Memory B cell (primary cell): ENCODE measurements around the gene IZUMO4.
"Not testable (repeated sequence)": the region's sequence is repeated elsewhere in the genome, so short reads cannot be mapped to it uniquely, and the experiment has no call there.

Source experiments
- ATAC-seq: fragments of 150-1000 bp; cut with Tn5 transposase; 2 replicates; pipeline ENCODE4 v1.10.0; 2021; ENCODE audit warnings: low read depth, mild to moderate bottlenecking, moderate library complexity
- DNase-seq, 2 donors: peaks; one replicate each; pipeline ENCODE4 v3.0.0; 2022; ENCODE audit warnings: low spot score in 2 of 2
- H3K27ac Mint-ChIP-seq: one replicate; pipeline ENCODE4 v1.8.0; 2022; ENCODE audit warnings: mild to moderate bottlenecking, moderate library complexity, mixed read lengths
- H3K27me3 Mint-ChIP-seq: one replicate; pipeline ENCODE4 v1.8.0; 2022; ENCODE audit warnings: mixed read lengths
- H3K36me3 Mint-ChIP-seq: one replicate; pipeline ENCODE4 v1.8.0; 2022; ENCODE audit warnings: mild to moderate bottlenecking, mixed read lengths
- H3K4me1 Mint-ChIP-seq: one replicate; pipeline ENCODE4 v1.8.0; 2022; ENCODE audit warnings: mixed read lengths
- H3K4me3 Mint-ChIP-seq: one replicate; pipeline ENCODE4 v1.8.0; 2022; ENCODE audit warnings: mild to moderate bottlenecking, moderate library complexity, mixed read lengths
- H3K9me3 Mint-ChIP-seq: one replicate; pipeline ENCODE4 v1.8.0; 2022; ENCODE audit warnings: mixed read lengths

Gene IZUMO4

GRCh38 chr19:2128252-2128651, 31.5 kb downstream of the IZUMO4 start:
- not testable (repeated sequence) for H3K4me1 Mint-ChIP-seq, H3K36me3 Mint-ChIP-seq, H3K27ac Mint-ChIP-seq, H3K9me3 Mint-ChIP-seq, ATAC-seq, H3K27me3 Mint-ChIP-seq, H3K4me3 Mint-ChIP-seq, DNase-seq

- ATAC-seq (no peak), DNase-seq (no peak)
- Mint-ChIP-seq H3K9me3 (no peaks in the 10 kb centered on the region), H3K4me3 (no peak overlapping the region), H3K27ac (no peak overlapping the region), H3K27me3 (no peaks in the 10 kb centered on the region), H3K4me1 (no peaks in the 10 kb centered on the region), H3K36me3 (peaks cover 8% of the 10 kb centered on the region)
Observed at GRCh38 chr19:2129022-2129421, 32.3 kb downstream of the IZUMO4 start.

GRCh38 chr19:2129486-2129885, 32.8 kb downstream of the IZUMO4 start:
- no peak for DNase-seq
- H3K27me3 Mint-ChIP-seq = no peaks in the 10 kb centered on the region
- peaks cover 8% of the 10 kb centered on the region for H3K36me3 Mint-ChIP-seq
- no peak for ATAC-seq
- H3K9me3 Mint-ChIP-seq = no peaks in the 10 kb centered on the region
- H3K4me3 Mint-ChIP-seq = no peak overlapping the region
- no peaks in the 10 kb centered on the region for H3K4me1 Mint-ChIP-seq
- no peak overlapping the region for H3K27ac Mint-ChIP-seq

GRCh38 chr19:2129892-2130770, 33.4 kb downstream of the IZUMO4 start:
- Mint-ChIP-seq H3K27me3 (no peaks in the 10 kb centered on the region), H3K4me3 (no peak overlapping the region), H3K27ac (no peak overlapping the region), H3K9me3 (no peaks in the 10 kb centered on the region), H3K4me1 (no peaks in the 10 kb centered on the region), H3K36me3 (peaks cover 7% of the 10 kb centered on the region)
- DNase-seq = no peak
- ATAC-seq = no peak

- H3K4me1 Mint-ChIP-seq = not testable (repeated sequence)
Observed at GRCh38 chr19:2131012-2131975, 34.6 kb downstream of the IZUMO4 start.

GRCh38 chr19:2132191-2132590, 35.5 kb downstream of the IZUMO4 start:
- DNase-seq (no peak), ATAC-seq (no peak)
- Mint-ChIP-seq H3K27ac (no peak overlapping the region), H3K4me3 (no peak overlapping the region), H3K36me3 (peaks cover 7% of the 10 kb centered on the region), H3K27me3 (no peaks in the 10 kb centered on the region), H3K4me1 (no peaks in the 10 kb centered on the region), H3K9me3 (no peaks in the 10 kb centered on the region)

More at GRCh38 chr19:2131012-2131975, 34.6 kb downstream of the IZUMO4 start:
- not testable (repeated sequence) for H3K4me3 Mint-ChIP-seq, DNase-seq, H3K36me3 Mint-ChIP-seq, H3K27ac Mint-ChIP-seq, ATAC-seq, H3K9me3 Mint-ChIP-seq, H3K27me3 Mint-ChIP-seq

GRCh38 chr19:2132731-2133490, 36.2 kb downstream of the IZUMO4 start:
- no peak overlapping the region for H3K27ac Mint-ChIP-seq
- H3K36me3 Mint-ChIP-seq = peaks cover 7% of the 10 kb centered on the region
- DNase-seq = no peak
- no peaks in the 10 kb centered on the region for H3K9me3 Mint-ChIP-seq
- H3K4me3 Mint-ChIP-seq = no peak overlapping the region
- no peak for ATAC-seq
- H3K27me3 Mint-ChIP-seq = no peaks in the 10 kb centered on the region
- H3K4me1 Mint-ChIP-seq = no peaks in the 10 kb centered on the region

GRCh38 chr19:2135474-2136402, 39.0 kb downstream of the IZUMO4 start:
- ATAC-seq (no peak), DNase-seq (no peak)
- Mint-ChIP-seq H3K27me3 (no peaks in the 10 kb centered on the region), H3K27ac (no peak overlapping the region), H3K4me3 (no peak overlapping the region), H3K36me3 (peaks cover 10% of the 10 kb centered on the region), H3K4me1 (no peaks in the 10 kb centered on the region), H3K9me3 (no peaks in the 10 kb centered on the region)

GRCh38 chr19:2136796-2137195, 40.1 kb downstream of the IZUMO4 start:
- H3K36me3 Mint-ChIP-seq = peaks cover 10% of the 10 kb centered on the region
- H3K4me3 Mint-ChIP-seq = no peak overlapping the region
- H3K27ac Mint-ChIP-seq = no peak overlapping the region
- peaks cover 2% of the 10 kb centered on the region for H3K4me1 Mint-ChIP-seq
- DNase-seq (no peak), ATAC-seq (no peak)
- no peaks in the 10 kb centered on the region for H3K27me3 Mint-ChIP-seq
- H3K9me3 Mint-ChIP-seq = no peaks in the 10 kb centered on the region

- Mint-ChIP-seq H3K4me1 (peaks cover 2% of the 10 kb centered on the region), H3K27ac (no peak overlapping the region), H3K4me3 (no peak overlapping the region), H3K9me3 (no peaks in the 10 kb centered on the region), H3K27me3 (no peaks in the 10 kb centered on the region), H3K36me3 (peaks cover 4% of the 10 kb centered on the region)
- no peak for DNase-seq
- no peak for ATAC-seq
Observed at GRCh38 chr19:2138061-2138728, 41.5 kb downstream of the IZUMO4 start.

- Mint-ChIP-seq H3K27ac (no peak overlapping the region), H3K9me3 (no peaks in the 10 kb centered on the region), H3K36me3 (peaks cover 3% of the 10 kb centered on the region), H3K4me1 (peaks cover 2% of the 10 kb centered on the region), H3K4me3 (no peak overlapping the region), H3K27me3 (no peaks in the 10 kb centered on the region)
- no peak for DNase-seq
- ATAC-seq = no peak
Observed at GRCh38 chr19:2139385-2140137, 42.8 kb downstream of the IZUMO4 start.

- Mint-ChIP-seq H3K9me3 (no peaks in the 10 kb centered on the region), H3K27ac (no peak overlapping the region), H3K27me3 (no peaks in the 10 kb centered on the region), H3K36me3 (peaks cover 3% of the 10 kb centered on the region), H3K4me1 (peaks cover 5% of the 10 kb centered on the region), H3K4me3 (no peak overlapping the region)
- no peak for ATAC-seq
- DNase-seq = no peak
Observed at GRCh38 chr19:2140138-2140569, 43.4 kb downstream of the IZUMO4 start.
